Stimulated activated CD8-positive, alpha-beta memory T cell treated with anti-CD3 and anti-CD28 coated beads, Interleukin-4, amount 100 ng/mL, for 48 hours (primary cell): ENCODE data around the gene SULT2B1.

Experiments
- DNase-seq: peaks from one replicate; pipeline ENCODE4 v3.0.0-alpha.2; 2020

The SULT2B1 gene

GRCh38 chr19:48636859-48637448 lies 85.0 kb downstream of the SULT2B1 start, which contains the start of gene DBP:
Gene DBP (minus strand): TSS chr19:48637379. CDS start chr19:48636994, 385 bp downstream.
- DNase-seq: peak; percentile 52

DNA sequence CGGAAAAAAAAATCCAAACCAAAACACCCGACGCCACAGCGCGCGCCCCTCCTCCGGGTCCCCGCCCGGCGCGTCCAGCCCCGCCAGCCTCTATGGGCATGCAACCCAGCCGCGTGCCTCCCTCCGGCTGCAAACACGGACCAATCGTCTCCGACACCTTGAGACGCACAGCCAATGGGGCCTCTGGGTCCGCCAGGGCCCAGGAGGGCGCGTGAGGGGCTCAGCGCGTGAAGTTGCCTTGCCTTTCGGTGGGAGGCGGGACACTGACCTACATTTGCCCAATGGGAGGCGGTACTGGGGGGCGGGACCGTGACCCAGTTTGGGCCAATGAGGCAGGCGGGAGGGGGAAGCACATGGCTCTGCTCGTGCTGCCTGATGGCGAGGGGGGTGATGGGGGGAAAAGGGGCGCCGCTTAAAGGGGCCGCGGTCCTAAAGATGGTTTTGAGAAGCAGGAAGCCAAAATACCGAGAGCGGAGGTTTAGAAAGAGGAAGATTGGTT lies 85.5 kb downstream of the SULT2B1 start:
- peak; percentile 99 for DNase-seq

GRCh38 chr19:48637948-48638830 lies 86.2 kb downstream of the SULT2B1 start:
- DNase-seq: peak; percentile 76

GRCh38 chr19:48638831-48639381 lies 86.9 kb downstream of the SULT2B1 start:
- DNase-seq: no peak

DNA sequence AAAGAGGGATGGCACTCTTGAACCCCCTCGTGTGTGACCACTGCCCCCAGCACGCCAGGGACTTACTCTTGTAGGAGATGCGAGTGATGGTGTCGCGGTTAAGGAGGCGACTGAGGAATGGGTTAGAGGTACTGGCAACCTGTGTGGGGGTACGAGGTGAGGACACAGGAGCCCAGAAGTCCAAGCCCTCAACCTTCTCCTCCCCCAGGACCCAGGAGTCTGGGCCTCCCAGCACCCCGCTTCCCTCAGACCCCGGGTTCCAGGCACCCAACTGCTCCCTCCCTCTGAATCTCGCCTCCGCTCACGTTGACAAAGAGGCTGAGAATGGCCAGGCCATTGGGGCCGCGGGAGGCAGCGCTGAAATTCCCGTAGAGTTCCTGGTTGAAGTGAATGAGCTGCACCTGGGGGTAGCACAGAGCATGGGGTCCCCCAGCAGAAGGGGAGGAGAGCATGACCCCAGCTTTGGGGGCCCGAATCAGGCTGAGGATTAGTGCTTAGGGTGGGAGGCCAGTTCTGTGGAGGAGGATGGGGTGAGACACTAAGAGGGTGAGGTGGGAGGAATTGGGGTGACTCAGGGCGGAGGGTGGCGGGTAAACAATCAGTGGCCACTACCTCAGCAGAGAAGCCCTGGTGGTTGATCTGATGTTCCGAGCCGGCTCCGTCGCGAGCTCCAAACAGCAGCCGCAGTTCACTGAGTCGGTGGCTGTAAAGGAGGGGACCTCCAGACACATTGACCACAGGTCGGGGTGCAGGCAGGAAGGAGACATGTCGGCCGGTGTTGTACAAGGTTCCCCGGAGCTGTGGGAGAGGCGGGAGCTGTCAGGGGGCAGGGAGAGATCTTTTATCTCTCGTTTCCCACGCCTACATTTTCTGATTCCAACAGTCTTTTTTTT lies 87.8 kb downstream of the SULT2B1 start:
- DNase-seq: no peak

GRCh38 chr19:48641850-48642249 lies 89.9 kb downstream of the SULT2B1 start:
- no peak for DNase-seq

DNA sequence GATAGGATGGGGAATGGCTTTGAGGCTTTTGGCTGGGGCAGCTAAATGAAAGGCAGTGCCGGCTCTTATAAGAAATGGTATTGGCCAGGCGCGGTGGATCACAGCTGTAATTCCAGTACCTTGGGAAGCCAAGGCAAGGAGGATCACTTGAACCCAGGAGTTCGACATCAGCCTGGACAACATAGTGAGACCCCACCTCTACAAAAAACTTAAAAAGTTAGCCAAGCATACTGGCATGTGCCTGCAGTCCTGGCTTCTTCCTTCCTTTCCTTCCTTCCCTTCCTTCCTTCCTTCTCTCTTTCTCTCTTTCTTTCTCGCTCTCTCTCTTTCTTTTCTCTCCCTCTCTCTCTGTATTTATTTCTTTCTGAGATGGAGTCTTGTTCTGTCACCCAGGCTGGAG lies 90.9 kb downstream of the SULT2B1 start:
- DNase-seq: no peak

GRCh38 chr19:48644355-48644754 lies 92.4 kb downstream of the SULT2B1 start:
- no peak for DNase-seq

- peak; percentile 81 for DNase-seq
Measured at GRCh38 chr19:48644839-48645619, 93.1 kb downstream of the SULT2B1 start.

DNA sequence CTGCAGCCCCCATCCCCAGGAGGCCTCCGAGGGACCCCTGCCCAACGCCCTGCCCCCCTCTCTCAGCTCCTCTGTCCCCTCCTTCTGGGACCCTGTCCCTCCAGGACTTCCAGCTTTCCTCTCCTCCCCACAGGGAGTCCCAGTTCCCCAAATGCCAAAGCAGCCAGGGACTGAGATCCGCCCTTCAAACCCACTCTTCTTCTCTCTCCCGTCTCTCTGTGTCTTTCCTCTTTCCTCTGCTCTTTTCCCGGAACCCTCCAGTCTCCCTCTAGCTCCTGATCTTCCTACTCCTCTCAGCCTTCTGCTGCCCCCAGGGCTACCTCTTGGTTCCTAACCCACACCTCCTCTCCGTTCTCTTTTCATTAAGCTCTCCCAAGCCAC lies 93.6 kb downstream of the SULT2B1 start:
- no peak for DNase-seq

GRCh38 chr19:48646001-48646721 lies 94.2 kb downstream of the SULT2B1 start, which contains the start of gene CA11:
Gene CA11 (minus strand): TSS chr19:48646187. CDS start chr19:48645632, 555 bp downstream.
- peak; percentile 92 for DNase-seq

- DNase-seq: no peak
Measured at GRCh38 chr19:48646722-48647216, 94.8 kb downstream of the SULT2B1 start.

GRCh38 chr19:48648134-48648533 lies 96.2 kb downstream of the SULT2B1 start:
- DNase-seq: no peak
